PC-3 (cell line): Measurements from ENCODE around the gene ARHGEF37.

Experiments used
- EZH2 ChIP-seq: fragments of 300-600 bp; sonication (generic); IDR thresholded peaks from one replicate; pipeline ENCODE4 v1.6.1; 2017; ENCODE audit warnings: antibody characterized with exemption, mild to moderate bottlenecking, low read length; ENCODE audit not compliant: unreplicated experiment
- EZH2phosphoT487 ChIP-seq: fragments of 300-600 bp; sonication (generic); IDR thresholded peaks from 2 replicates; pipeline ENCODE4 v1.6.1; 2018; ENCODE audit warnings: mild to moderate bottlenecking, antibody characterized with exemption, low read length, borderline replicate concordance
- TF ChIP-seq, protein P1 (sequence below): fragments of 300-600 bp; sonication (generic); conservative IDR thresholded peaks from 2 replicates; pipeline ENCODE4 v1.5.1; 2017; ENCODE audit warnings: antibody characterized with exemption, low read depth, mild to moderate bottlenecking, low read length

DNA sequence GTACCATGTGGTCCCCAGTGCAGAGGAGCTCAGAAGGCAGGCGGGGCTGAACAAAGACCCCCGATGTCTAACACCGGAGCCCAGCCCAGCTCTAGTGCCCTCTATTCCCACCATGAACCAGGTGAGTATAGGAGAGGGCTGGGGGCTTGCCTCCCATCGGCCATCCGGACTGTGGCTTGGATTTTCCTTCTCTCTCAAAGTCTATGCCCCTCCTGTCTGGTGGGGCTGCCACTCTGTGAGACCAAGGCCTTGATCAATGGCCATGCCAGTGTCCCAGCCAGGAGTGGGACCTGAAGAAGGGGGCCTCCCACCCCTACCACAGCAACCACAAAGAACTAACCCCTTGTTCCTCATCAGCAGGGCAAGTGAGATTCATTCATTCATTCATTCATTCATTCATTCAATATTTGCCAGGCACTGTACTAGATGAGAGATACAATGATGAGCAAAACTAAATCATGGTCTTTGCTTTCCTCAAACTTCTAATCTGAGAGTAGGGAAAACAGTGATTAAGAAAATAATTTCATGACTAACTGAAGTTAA lies 47.6 kb downstream of the ARHGEF37 start:
- TF ChIP-seq, protein P1, sequence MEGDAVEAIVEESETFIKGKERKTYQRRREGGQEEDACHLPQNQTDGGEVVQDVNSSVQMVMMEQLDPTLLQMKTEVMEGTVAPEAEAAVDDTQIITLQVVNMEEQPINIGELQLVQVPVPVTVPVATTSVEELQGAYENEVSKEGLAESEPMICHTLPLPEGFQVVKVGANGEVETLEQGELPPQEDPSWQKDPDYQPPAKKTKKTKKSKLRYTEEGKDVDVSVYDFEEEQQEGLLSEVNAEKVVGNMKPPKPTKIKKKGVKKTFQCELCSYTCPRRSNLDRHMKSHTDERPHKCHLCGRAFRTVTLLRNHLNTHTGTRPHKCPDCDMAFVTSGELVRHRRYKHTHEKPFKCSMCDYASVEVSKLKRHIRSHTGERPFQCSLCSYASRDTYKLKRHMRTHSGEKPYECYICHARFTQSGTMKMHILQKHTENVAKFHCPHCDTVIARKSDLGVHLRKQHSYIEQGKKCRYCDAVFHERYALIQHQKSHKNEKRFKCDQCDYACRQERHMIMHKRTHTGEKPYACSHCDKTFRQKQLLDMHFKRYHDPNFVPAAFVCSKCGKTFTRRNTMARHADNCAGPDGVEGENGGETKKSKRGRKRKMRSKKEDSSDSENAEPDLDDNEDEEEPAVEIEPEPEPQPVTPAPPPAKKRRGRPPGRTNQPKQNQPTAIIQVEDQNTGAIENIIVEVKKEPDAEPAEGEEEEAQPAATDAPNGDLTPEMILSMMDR, result no peak
- TF ChIP-seq EZH2, result no peak
- TF ChIP-seq EZH2phosphoT487, result no peak
